GM19452 (cell line): ENCODE measurements around the gene CACNA1B.

Experiments
- ATAC-seq: cut with Tn5 transposase; IDR thresholded peaks from one replicate; pipeline ENCODE4 v1.9.1; 2021; ENCODE audit not compliant: unreplicated experiment

Gene CACNA1B

DNA sequence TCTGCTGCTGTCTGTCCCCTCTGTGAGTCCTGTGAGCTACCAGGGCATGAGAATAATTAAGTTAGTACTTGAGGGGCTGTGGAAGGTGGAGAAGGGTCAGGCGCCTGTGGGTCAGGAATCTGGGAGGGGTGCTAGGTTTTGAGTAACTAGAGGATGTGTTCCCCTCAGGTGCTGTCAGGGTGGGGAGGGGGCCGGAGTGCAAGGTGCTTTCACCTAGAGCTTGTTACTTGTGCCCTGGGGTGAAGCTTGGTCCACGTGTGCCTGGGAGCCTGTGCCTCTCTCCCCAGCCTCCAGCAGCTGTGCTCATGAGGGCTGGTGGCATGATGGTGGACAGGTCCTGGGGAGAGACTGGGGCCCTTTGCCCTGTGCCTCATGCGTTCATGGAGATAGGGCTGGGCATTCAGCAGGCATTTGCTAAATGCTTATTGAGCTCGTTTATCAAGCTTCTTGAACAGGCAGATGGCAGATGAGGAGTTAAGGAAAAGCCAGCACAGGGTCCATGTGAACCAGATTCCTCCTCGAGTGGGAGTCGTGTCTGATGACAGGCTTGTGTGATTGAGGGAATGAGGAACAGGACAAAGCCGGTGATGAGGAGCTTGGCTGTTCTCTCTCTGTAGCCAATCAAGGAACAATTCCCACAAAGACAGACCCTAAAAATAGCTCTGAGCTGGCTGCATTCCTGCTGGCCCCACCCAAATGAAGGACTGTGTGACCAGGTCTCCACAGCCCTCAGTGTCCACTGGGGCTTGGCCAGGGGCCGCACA is 40.9 kb downstream of the CACNA1B start:
- no peak for ATAC-seq

DNA sequence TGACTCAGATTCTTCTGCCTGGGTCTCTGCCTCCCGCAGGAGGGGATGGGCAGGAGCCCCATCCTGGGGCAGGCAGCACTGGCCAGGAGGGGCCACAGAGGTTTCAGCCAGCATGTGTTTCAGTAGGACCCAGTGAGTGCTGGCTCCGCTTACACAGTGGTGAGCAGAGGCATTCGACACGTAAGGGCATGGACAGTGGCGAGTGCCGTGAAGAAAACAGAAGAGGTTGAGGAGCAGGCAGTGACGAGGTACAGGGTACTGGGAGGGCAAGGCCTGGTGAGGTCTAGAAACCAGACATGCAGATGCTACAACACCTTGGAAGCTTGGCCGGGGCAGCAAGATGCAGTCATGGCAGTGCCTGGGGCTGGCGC is 41.5 kb downstream of the CACNA1B start:
- no peak for ATAC-seq

DNA sequence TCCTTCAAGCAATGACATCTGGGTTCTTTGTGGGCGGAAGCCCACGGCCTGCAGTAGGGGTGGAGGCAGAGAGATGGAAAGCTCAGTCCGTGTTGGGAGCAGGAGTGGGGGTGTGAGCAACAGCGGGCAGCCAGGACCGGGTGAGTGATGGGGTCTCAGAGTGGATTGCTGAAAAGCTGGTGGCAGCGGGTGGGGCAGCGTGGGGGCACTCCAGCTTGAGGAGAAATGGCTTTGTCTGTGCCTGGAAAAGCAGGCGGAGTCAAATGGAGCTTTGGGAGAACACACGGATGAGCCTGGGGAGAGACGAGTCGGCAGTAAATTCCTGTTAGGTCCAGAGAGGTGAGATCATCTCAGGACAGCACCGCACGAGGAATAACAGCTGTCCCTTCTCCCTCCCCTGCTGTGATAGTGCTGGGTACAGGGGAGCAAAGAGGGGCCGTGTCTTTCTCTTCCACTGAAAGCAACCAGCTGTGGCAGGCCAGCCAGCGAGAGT is 42.1 kb downstream of the CACNA1B start:
- ATAC-seq = no peak

DNA sequence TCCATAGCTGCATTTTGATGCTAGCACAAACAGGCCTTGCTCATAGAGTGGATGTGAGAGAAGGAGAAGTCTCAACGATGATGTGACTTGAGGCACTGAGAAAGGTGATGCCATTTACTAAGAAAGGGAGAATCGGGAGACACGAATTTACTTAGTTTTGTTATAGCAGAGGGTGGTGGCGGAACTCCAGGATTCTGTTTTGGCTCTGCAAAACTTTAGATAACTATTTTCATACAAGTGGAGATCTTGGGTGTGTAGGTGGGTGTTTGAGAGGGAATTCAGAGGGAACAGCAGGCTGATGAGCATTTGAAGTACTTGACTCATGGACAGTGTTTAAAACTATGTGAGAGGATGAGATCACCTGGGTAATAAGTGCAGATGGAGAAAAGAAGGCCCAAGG is 43.2 kb downstream of the CACNA1B start:
- ATAC-seq = no peak

DNA sequence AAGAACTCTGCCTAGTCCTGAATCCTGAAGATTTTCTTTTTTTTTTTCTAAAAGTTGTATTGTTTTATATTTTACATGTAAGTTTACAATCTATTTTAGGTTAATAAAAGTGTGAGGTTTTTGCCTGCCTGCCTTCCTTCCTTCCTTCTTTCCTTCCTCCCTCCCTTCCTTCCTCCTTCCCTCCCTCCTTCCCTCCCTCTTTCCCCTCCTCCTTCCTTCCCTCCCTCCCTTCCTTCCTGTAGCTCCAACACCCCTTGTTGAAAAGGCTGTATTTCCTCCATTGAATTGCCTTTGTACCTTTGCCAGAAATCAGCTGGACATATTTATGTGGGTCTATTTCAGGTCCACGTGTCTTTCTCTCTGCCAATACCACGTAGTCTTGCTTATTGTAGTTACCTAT is 46.6 kb downstream of the CACNA1B start:
- ATAC-seq = no peak

DNA sequence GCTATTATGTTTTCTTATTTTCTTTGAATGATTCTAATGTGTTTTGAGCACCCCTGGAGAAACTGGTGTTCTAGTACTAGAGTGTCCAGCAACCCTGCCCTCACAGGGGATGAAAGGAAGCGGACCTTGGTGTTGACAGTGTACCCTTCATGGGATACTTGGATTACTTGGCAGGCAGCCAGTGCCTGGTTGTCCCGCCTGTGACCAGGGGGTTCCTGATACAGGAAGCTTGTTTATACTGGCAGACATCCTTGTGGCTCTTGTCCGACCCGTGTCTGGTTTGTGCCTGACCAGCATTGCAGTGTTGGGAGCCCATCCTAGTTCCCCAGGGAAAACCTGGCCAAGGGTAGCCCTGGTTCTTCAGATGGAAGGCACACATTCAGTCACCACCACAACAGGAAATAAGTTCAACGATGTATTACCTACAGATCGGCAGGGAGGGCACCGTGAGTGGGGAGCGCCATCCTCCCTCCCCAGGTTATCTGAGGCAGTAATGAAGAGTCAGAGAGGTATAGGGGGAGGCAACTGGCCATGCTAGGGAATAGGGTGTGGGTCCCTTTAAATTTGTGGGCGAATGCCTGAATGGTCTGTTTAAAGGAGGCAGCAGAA is 47.3 kb downstream of the CACNA1B start:
- ATAC-seq = no peak

DNA sequence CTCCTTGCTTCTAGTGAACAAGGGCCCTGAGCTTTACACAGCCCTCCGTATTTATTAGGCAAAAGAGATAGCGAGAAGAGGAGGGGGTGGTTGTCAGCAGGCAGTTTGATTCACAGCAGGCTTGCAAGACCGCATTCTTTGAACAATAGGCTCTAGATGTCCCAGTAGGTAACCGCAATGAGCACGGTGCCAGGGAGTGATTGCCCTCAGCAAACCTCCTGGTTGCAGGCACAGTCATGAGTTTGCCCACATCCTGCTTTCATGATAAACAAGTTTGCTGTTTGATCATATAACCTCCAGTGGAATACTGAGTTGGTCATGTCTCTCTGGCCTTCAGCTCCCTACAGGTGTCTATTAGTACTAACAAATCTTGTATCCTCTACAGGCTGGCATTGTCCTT is 66.1 kb downstream of the CACNA1B start:
- no peak for ATAC-seq

DNA sequence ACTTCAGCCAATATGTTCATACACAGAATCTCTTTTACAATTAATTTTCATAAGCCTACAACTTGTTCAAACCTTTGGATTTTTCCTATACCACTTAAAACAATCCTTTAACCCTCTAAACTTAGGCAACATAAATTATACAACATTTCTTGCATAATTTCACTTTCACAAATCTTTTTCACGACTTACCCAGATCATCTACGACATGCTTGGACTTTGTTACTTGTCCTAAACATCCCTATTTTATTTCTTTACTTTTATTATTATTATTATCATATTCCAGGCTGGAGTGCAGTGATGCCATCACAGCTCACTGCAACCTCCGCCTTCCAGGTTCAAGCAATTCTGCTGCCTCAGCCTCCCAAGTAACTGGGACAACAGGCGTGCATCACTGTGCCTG is 68.0 kb downstream of the CACNA1B start:
- no peak for ATAC-seq

DNA sequence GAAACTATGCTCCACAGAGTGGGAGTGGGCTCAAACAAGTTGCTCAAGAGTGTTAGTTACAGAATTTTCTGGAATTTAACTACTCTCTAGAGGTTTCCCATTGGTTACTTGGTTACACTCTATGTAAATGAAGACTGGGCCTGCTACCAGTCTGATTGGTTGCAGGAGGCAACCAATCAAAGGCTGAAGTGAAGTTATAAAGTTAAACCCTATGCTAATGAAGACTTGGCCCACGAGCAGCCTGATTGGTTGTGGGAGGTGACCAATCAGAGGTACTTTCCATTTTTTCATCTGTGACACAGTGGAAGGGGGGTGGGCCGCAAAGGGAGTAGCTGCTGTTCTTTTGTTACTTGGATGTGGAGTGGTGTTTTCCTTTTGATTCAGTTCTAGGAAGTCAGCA is 69.4 kb downstream of the CACNA1B start:
- no peak for ATAC-seq

DNA sequence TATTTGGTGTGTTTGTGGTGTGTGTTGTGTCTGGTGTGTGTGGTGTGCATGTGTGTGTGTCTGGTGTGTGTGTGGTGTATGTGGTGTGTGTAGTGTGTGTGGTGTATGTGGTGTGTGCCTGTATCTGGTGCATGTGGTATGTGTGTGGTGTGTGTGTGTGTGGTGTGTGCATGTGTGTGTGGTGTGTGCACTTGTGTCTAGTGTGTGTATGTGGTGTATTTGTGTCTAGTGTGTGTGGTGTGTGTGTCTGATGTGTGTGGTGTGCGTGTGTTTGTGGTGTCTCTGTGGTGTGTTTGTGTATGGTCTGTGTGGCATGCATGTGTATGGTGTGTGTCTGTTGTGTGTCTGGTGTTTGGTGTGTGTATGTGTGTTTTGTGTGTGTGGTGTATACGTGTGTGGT is 71.1 kb downstream of the CACNA1B start:
- no peak for ATAC-seq

DNA sequence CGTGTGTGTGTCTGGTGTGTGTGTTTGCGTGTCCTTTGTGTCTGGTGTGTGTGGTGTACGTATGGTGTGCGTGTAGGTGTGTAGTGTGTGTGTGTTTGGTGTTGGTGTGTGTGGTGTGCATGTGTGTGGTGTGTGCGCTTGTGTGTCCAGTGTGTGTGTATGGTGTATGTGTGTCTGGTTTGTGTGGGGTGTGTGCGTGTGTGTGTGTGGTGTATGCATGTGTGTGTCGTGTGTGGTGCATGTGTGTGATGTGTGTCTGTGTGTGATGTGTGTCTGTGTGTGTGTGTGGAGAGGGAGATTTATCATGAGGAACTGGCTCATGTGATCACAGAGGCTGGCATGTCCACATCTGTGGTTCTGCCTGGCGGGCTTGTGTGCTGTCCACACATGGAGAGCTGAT is 71.7 kb downstream of the CACNA1B start:
- no peak for ATAC-seq

DNA sequence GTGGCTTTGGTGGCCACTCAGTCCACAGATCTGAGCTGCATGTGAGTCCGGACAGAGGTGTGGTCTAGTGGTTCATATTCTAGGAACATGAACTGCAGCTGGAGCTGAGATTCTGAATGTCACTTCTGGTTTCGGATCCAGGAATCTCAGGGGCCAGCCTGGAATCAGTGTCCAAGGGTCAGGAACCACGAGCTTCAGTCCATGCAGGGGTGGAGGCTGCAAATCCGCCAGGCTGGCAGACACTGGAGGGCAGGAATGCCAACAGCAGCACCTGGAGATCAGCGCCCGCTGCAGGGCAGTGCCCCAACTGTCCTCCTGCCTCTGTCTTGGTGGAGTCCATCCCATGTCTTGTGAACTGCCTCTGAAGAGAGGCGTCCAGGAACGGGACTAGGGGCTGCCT is 73.5 kb downstream of the CACNA1B start:
- no peak for ATAC-seq

DNA sequence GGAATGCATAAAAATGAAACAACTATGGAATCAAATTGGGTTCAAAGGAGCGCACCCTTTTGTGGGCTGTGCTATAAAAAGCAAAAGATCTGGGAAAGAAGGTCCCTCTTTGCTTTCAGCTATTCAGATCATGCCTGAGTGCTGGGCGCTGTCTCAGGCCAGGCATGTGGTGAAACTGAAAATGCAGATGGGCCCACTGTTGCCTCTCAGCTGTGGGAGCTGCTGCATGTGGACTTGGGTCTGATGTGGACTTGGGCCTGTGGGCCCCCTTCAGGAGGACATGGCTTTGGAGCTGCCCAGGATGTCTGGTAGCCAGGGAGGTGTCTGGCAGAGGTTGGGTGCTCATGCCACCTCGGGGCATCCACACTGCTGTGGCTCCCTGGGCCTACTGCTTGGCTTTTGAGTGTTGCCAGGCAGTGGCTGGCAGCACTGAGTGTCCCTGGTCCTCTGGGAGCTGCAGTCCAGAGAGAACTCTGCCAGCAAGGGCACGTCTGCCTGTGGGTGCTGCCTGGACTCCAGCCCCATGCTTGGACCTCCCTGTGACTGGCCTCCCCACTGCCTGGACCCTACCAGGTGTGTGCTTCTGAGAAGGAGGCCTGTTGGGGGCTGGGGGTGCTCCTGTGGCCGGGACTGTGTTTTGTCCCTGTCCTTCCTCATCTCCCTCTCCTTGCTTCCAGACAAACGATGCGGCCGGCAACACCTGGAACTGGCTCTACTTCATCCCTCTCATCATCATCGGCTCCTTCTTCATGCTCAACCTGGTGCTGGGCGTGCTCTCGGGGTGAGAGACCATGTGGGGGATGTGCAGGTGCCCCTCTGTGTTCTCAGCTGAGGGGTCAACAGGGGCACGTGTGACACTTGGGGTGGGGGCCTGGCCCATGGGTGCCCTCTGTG is 74.3 kb downstream of the CACNA1B start:
- no peak for ATAC-seq

DNA sequence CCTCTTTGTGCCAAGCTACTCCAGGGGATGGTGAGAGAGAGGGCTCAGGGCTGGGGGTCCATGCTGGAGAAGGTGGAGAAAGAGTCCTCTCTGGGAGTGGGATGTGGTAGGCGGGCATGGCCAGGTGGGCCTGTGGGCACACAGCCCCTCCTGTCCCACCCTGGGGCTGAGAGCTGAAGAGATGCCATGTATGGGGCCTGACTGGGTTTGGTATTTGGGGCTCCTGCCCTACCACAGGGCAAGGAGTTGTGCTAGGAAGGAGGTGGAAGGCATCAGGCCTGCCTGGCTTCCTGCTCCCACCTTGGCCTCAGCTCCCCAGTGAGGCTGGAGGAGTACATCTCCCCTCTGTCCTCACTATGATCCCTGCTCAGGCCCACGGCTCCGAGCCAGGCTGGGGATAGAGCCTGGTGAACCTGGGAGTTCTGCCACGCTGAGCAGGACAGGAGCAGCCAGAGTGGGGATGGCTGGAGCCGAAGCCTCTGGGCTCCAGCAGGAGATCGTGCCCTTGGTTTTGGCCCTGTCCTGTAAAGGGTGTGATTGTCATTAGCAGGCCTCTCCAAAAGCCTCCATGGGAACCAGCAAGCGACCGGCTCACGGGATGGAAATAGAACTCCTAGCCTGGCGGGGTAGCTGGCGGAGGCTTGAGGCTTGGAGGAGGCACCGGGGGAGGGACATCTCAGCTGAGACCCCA is 75.5 kb downstream of the CACNA1B start:
- ATAC-seq = no peak

DNA sequence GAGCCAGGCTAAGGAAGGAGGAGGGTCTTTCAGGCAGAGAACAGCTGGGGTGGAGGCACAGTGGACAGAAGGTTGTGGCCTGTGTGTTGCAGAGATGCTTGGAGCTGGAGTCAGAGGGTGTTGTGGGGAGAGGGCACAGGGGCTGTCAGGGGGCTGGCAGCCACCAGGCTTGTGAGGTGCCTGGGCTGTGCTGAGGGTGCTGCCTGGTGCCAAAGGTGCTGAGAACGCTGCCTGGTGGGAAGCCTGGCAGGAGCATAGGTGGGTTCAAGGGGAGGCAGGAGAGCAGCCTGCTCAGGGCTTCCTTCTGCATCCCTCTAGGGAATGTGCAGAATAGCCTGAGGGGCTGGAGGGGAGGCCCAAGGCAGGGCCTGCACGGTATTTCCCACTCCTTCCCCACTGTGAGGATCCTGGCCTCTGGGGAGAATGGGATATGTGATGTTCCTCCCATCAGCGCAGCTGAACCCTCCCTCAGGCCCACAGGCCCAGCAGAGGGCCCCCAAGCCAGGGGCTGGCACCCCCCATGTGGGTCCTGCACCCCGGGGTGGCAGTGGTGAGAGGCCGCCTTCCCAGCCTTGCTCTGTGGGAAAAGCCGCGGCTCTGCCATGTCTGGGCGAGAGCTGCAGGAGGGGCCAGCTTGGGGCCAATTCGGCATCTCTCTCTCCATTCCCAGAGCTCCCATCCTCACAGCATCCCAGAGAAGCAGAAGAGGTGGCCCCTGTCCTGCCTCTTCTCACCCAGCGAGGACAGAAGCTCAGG is 76.3 kb downstream of the CACNA1B start:
- no peak for ATAC-seq

DNA sequence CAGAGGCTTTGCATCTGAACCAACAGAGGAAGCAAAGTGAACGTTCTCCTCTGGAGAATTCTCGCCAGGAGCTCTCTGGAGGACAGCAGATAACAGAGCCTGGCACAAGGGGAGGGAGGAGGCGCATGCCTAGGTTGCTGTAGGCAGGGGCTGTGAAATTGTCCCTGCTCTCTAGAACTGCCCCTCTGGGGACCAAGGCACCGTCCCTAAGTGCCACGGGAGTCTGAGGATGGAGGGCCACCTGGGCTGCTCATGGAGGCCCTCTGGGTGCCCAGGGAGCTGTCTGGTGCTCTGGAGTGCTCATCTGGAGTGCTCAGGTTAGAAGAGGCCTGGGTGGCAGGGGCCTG is 77.6 kb downstream of the CACNA1B start:
- ATAC-seq = no peak

DNA sequence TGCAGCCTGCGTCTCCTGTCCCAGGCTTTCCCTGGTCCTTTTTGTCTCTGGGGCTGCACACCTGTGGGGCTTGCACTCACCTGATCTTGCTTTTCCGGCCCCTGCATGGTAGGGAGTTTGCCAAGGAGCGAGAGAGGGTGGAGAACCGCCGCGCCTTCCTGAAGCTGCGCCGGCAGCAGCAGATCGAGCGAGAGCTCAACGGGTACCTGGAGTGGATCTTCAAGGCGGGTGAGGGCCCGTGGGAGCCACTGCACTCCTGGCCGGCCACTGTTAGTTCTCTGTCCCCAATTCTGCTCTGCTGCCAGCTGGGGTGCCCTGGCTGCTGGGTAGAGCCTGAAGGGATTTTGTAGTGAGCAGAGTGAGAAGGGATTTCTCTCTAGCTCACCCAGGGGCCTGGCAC is 78.0 kb downstream of the CACNA1B start:
- ATAC-seq = no peak

DNA sequence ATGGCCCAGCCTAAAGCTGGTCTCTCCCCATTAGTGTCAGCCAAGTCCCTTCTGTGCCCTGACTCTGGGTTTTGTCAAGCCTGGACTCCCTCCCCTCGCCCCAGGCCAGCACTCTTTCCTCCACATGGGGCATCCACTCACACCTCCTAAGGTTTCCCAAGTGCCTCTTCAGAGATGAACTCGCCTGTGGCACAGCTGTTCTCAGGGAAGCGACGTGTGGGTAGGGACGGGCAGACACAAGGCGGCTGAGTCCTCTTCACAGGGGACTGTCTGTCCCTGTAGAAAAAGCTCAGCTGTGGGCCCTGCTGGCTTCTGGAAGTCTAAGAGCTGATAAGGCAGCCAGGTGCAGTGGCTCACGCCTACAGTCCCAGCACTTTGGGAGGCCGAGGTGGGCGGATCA is 78.5 kb downstream of the CACNA1B start:
- no peak for ATAC-seq

DNA sequence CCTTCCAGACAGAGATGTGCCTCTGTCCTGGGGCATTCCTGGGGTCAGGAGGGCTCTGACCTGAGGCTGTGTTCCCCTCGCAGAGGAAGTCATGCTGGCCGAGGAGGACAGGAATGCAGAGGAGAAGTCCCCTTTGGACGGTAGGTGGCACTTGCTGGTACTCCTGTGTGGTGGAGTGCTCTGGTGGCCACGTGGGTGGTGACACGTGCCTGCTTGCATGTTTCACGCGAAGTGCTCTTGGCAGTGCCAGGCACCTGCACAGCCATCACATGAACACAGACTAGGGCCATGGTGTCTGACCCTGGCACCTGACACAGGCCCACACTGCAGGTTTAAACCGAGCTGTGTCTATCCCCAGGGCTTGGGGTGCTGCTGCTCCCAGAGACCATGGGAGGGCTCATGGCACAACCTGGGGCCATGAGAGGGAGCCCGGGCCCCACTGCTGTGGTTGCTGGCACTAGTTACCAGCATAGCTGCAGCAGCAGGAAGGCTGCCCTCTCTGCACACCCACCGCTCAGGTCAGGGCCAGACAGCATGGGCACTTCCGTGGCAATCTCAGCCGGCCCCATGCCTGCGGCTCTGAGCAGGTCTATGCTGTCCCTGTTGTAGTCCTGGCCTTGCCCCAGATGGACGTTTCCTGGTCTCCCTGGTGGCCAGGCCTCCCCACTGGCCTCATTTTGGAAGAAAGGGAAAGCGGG is 79.3 kb downstream of the CACNA1B start:
- ATAC-seq = no peak
